ENCODE results near the gene FNBP1.

The FNBP1 gene

DNA sequence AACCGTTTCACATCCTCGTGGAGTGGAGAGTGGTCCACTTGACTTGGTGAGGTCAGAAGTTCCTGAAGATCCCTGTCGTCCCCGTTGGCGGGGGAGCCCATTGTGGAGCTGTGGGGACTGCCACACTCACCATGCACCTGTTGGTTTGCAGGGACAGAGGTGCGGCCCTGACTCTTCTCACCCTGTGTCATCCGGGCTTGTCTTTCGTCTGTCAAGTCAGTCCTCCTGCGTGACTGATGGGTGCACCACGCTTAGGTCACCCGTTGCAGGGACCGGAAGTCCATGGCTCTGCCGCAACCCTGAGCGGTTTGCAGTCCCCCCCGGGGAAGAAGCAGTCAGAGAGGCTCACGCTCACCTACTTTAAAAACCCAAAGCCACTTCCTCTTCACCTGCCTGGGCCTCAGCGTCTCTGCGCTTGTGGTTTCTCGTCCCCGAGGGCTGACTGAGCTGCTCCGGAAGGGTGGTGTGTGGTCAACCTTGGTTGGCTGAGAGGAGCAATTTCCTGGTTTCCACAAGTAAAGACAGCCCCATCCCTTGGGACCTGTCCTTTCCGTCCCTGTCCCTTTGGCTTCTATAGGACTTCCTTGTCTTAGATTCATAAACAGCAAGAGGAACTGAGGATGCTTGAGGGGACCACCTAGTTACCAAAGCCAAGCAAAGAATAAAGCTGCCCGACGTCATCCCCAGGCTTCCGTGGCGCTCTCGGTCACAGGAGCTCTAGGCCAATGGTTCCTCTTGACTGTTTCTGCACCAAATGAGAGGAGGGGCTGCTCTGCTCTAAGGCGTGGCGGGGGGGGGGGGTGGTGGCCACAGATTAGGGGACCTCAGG lies 154.5 kb downstream of the FNBP1 start:
- no peaks in the 10 kb centered on the region for H3K27me3 ChIP-seq
- peaks cover 16% of the 10 kb centered on the region for H3K4me1 ChIP-seq
- no peak overlapping the region for H3K4me3 ChIP-seq (ENCODE audit: low read depth, low read length)
- peaks cover 9% of the 10 kb centered on the region; the same call in 1 of the 2 replicates for H3K36me3 ChIP-seq
- no peak for DNase-seq
- TF ChIP-seq, protein P1, sequence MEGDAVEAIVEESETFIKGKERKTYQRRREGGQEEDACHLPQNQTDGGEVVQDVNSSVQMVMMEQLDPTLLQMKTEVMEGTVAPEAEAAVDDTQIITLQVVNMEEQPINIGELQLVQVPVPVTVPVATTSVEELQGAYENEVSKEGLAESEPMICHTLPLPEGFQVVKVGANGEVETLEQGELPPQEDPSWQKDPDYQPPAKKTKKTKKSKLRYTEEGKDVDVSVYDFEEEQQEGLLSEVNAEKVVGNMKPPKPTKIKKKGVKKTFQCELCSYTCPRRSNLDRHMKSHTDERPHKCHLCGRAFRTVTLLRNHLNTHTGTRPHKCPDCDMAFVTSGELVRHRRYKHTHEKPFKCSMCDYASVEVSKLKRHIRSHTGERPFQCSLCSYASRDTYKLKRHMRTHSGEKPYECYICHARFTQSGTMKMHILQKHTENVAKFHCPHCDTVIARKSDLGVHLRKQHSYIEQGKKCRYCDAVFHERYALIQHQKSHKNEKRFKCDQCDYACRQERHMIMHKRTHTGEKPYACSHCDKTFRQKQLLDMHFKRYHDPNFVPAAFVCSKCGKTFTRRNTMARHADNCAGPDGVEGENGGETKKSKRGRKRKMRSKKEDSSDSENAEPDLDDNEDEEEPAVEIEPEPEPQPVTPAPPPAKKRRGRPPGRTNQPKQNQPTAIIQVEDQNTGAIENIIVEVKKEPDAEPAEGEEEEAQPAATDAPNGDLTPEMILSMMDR (IDR thresholded peaks at IDR 0.05; ENCODE audit: low read depth, low read length) = no peak
- no peaks in the 10 kb centered on the region for H3K9me3 ChIP-seq

DNA sequence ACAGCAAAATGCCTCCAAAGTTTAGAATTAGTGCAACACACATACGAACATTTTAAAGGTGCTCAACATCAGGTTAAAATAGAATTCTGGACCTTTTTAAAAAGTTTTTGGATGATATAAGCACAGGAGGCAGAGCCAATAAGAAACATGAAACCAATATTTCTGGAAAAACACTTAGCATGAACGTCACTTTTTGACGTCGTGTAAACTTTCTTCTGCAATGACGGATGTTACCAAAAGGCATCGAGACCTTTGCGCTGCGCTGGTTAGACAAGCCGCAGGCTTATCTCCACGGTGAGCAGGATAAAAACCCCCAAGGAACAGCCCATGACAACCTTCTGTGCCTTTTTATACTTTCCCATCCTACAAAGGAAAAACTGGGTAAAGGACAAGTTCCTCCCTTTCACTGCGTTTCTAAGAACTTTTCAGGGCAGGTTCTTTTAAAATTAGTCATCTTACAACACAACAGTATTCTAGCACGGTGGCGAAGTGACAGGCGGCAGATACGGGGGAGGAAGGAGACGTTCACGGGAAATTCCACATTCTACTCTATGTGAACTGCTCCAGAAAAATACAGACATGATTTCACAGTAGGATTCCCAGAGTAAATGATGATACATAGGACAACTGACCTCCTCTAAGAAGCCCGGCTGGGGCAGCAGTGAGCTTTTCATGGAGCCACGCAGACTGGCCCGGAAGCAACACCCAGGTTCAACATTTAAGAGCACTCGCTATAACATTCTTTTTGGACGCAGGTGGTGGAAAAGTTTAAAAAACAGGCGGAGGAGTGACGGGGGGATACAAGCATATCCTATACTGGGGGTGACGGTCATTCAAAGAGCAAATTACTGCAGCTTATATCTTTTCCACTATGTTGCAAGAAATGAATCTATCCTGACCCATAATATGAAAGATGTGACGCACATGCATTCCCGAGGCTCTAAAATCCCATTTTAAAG lies 155.4 kb downstream of the FNBP1 start:
- no peak overlapping the region for H3K4me3 ChIP-seq (ENCODE audit: low read depth, low read length)
- no peaks in the 10 kb centered on the region for H3K27me3 ChIP-seq
- no peak for DNase-seq
- H3K36me3 ChIP-seq = peaks cover 9% of the 10 kb centered on the region; the same call in 1 of the 2 replicates
- no peaks in the 10 kb centered on the region for H3K9me3 ChIP-seq
- TF ChIP-seq, protein P1 (IDR thresholded peaks at IDR 0.05; ENCODE audit: low read depth, low read length) = no peak
- H3K4me1 ChIP-seq = peaks cover 16% of the 10 kb centered on the region

DNA sequence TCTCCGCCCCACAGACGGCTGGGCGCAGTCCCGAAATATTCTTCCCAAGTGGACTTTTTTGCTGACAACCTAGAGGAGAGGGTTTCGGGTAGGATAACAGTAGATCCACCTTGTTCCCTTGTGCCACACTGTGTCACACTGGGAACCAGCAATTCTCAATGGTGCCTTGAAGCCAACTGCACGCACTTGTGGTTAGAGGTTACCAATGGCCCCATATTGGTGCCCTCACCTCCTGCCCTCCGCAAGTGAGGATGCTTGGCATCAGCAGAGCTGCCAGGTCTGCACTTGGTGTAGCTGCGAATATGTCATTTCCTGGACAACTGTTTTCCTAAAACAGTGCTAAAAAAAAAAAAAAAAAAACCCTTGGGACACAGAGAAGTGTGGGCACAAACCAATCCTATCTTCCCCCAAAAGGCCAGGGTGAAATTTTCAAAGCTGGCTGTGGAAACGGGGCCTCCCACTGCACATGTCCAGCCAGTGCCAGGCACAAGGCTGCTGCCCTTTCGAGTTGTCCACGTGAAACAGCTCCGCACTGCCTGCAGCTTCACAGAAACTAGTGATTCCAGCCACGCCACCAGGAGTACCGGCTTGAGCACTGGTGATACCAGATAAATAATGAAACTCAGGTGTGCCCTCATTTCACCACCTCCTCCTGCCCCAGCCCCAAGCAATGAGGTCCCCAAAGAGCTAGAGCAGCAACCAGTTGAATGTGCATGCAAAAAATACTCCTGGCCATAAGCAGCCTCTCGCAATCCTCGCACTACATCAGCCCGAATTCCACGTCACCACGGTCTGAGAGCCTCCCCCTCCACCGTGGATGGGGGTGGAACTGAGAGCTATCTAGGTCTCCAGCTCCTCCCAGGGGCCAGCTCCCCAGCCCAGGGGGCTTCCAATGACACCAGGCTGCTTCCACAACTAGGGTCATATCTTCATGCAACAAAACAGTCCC lies 156.5 kb downstream of the FNBP1 start:
- TF ChIP-seq, protein P1 (IDR thresholded peaks at IDR 0.05; ENCODE audit: low read depth, low read length) = no peak
- no peak overlapping the region for H3K4me3 ChIP-seq (ENCODE audit: low read depth, low read length)
- H3K27me3 ChIP-seq = no peaks in the 10 kb centered on the region
- DNase-seq = no peak
- H3K9me3 ChIP-seq = no peaks in the 10 kb centered on the region
- H3K4me1 ChIP-seq = peaks cover 16% of the 10 kb centered on the region
- peaks cover 10% of the 10 kb centered on the region; the same call in 1 of the 2 replicates for H3K36me3 ChIP-seq

DNA sequence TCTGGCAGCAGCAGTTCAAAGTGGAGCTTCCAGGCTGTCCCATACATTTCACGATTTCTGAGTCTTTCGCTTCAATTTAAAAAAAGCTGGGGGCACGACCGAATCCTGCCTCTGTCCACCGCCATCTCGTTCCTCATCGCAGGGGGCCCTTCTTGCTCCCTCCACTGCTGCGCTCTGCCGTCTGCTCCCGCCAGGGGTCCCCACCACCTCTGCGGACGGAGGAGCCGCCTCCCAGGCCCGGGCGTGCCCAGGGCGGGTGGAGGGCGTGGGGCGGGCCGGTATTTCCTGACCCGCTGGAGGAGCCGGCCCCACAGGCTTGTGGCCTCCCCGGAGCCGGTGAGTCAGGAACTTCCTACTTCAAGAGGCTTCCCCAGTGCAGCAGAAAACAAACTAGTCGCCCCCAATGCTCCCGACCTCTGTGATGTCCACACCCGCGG lies 157.3 kb downstream of the FNBP1 start:
- Histone ChIP-seq H3K4me3 (ENCODE audit: low read depth, low read length) (peak overlapping the region; percentile 43), H3K4me1 (peaks cover 16% of the 10 kb centered on the region), H3K27me3 (no peaks in the 10 kb centered on the region), H3K9me3 (no peaks in the 10 kb centered on the region), H3K36me3 (peaks cover 8% of the 10 kb centered on the region; the same call in 1 of the 2 replicates)
- TF ChIP-seq, protein P1 (IDR thresholded peaks at IDR 0.05; ENCODE audit: low read depth, low read length) = peak; percentile 91
- peak; percentile 94 for DNase-seq

DNA sequence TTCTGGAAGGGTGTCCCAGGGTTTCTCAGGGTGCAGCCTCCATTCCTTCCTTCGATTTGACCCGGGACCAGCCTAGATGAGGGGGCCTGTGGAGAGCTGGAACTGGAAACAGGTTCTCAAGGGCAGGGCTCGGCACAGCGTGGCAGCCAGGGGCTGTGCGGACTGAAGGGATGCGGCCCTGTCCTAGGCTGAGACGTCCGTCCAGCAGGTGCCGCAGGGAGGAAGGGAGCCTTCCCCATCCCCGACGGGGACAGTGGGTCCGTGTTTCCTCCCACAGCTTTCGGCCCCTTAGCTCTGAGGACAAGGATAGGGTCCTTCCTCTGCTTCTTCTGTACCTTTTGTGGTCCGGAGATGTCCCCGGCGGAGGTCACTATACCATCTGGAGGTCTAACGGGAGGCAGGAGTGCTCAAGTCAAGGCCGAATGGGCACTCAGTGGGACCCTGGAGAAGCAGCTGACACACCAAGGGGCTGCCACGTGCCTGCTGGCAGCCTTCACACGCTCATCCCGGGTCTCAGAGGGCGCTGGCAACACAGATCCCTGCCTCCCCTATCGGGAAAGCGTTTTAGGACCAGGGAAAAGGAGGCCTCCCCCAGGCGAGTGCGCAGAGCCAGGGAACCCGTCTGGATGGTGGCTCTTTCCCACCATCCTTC lies 157.8 kb downstream of the FNBP1 start:
- Histone ChIP-seq H3K4me1 (peaks cover 16% of the 10 kb centered on the region), H3K36me3 (peaks cover 8% of the 10 kb centered on the region; the same call in 1 of the 2 replicates), H3K4me3 (ENCODE audit: low read depth, low read length) (peak overlapping the region; percentile 43), H3K27me3 (no peaks in the 10 kb centered on the region), H3K9me3 (no peaks in the 10 kb centered on the region)
- TF ChIP-seq, protein P1 (IDR thresholded peaks at IDR 0.05; ENCODE audit: low read depth, low read length) = no peak; the same call in 1 of the 2 replicates
- DNase-seq = peak; percentile 46

All from BE2C (cell line).